OCI-LY3 (cell line): ENCODE measurements around the gene ROBO1.

Source experiments
- H2AFZ ChIP-seq: fragments of 200-600, 300-600 bp; shearing (Covaris generic); 2 replicates; pipeline ENCODE4 v1.6.0; 2014; ENCODE audit warnings: antibody characterized with exemption, low read depth, low read length
- H3K27ac ChIP-seq: fragments of 200-600, 300-600 bp; sonication (generic); 2 replicates; pipeline ENCODE4 v1.5.1; 2014; ENCODE audit warnings: mild to moderate bottlenecking, low read length, moderate library complexity, mixed read lengths
- H3K27me3 ChIP-seq: fragments of 200-600, 300-600 bp; sonication (generic); 2 replicates; pipeline ENCODE4 v1.6.1; 2014; ENCODE audit warnings: low read depth, low read length, mixed read lengths
- H3K36me3 ChIP-seq: fragments of 200-600, 300-600 bp; sonication (generic); replicated peaks from 2 replicates; pipeline ENCODE3; 2014; ENCODE audit warnings: low read depth, low read length, mixed read lengths
- H3K4me1 ChIP-seq: fragments of 300-600, 200-600 bp; sonication (generic); 2 replicates; pipeline ENCODE4 v1.6.1; 2014; ENCODE audit warnings: low read length, mixed read lengths
- H3K4me2 ChIP-seq: fragments of 200-600, 300-600 bp; sonication (generic); 2 replicates; pipeline ENCODE4 v1.6.1; 2014; ENCODE audit warnings: low read length, mixed read lengths
- H3K4me3 ChIP-seq: fragments of 300-600, 200-600 bp; sonication (generic); 2 replicates; pipeline ENCODE4 v1.5.1; 2014; ENCODE audit warnings: antibody characterized with exemption, mild to moderate bottlenecking, low read length, moderate library complexity
- H3K79me2 ChIP-seq: fragments of 300-600, 200-600 bp; shearing (Covaris generic); 2 replicates; pipeline ENCODE4 v1.6.1; 2014; ENCODE audit warnings: mild to moderate bottlenecking, low read length, mixed read lengths
- H3K9ac ChIP-seq: fragments of 300-600, 200-600 bp; shearing (Covaris generic); 2 replicates; pipeline ENCODE4 v1.6.0; 2014; ENCODE audit warnings: mild to moderate bottlenecking, low read length, moderate library complexity
- H3K9me3 ChIP-seq: fragments of 200-600, 300-600 bp; shearing (Covaris generic); 2 replicates; pipeline ENCODE4 v1.6.1; 2014; ENCODE audit warnings: low read length, mixed read lengths; ENCODE audit not compliant: insufficient read depth
- H4K20me1 ChIP-seq: fragments of 200-600, 300-600 bp; sonication (generic); 2 replicates; pipeline ENCODE4 v1.6.1; 2016; ENCODE audit warnings: low read length, mixed read lengths; ENCODE audit not compliant: insufficient read depth
- EZH2phosphoT487 ChIP-seq: fragments of 200-600 bp; shearing (Covaris generic); IDR thresholded peaks from 2 replicates; pipeline ENCODE4 v1.6.1; 2018; ENCODE audit warnings: antibody characterized with exemption, mixed run types, low read depth
- TF ChIP-seq, protein P1 (sequence below): fragments of 200-600, 300-600 bp; sonication (generic); IDR thresholded peaks from 2 replicates; pipeline ENCODE4 v1.5.1; 2014; ENCODE audit warnings: antibody characterized with exemption, low read length, low read depth

The ROBO1 gene

DNA sequence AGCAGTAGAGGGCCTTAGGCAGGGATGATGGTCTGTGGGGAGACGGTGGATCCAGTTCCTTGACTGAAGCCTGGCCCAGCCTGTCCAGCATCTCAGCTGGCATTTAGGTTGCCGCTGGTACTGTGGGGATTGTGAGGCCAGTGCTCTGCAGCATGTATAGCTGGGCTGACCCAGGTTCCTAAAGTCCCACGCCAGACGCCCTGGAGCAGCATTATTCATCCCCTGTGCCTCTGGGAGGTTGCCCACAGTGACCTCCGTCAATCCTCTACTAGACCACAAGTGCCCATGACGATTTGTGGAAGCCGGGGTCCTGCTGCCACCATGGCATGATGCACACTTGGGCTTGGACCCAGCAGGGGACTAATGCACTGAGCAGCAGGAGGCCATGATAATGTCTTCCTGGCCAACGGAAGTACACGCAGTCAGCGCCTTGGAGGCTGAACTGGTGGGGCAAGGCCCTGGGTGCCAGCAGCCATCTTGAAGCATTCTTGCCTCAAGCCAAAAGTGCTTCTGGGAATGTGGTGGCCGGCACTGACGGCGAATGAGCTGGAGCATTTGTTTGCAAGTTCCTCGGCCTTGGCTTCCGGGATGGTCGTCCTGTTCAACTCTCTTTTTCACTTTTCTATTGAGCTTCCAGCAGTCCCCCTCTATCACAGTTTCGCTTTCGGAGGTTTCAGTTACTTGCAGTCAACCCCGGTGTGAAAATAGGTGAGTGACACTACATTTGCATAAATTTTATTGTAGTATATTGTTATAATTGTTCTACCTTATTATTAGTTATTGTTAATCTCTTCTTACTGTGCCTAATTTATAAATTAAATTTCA lies 949.4 kb downstream of the ROBO1 start:
- no peak overlapping the region for H3K4me2 ChIP-seq
- H3K4me3 ChIP-seq = no peak overlapping the region
- TF ChIP-seq EZH2phosphoT487 = no peak
- TF ChIP-seq, protein P1, sequence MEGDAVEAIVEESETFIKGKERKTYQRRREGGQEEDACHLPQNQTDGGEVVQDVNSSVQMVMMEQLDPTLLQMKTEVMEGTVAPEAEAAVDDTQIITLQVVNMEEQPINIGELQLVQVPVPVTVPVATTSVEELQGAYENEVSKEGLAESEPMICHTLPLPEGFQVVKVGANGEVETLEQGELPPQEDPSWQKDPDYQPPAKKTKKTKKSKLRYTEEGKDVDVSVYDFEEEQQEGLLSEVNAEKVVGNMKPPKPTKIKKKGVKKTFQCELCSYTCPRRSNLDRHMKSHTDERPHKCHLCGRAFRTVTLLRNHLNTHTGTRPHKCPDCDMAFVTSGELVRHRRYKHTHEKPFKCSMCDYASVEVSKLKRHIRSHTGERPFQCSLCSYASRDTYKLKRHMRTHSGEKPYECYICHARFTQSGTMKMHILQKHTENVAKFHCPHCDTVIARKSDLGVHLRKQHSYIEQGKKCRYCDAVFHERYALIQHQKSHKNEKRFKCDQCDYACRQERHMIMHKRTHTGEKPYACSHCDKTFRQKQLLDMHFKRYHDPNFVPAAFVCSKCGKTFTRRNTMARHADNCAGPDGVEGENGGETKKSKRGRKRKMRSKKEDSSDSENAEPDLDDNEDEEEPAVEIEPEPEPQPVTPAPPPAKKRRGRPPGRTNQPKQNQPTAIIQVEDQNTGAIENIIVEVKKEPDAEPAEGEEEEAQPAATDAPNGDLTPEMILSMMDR = no peak
- H3K4me1 ChIP-seq = no peaks in the 10 kb centered on the region
- no peaks in the 10 kb centered on the region for H3K79me2 ChIP-seq
- H3K36me3 ChIP-seq = no peaks in the 10 kb centered on the region
- H3K9ac ChIP-seq = no peak overlapping the region
- no peak overlapping the region for H2AFZ ChIP-seq
- no peaks in the 10 kb centered on the region for H3K27me3 ChIP-seq
- H4K20me1 ChIP-seq = no peaks in the 10 kb centered on the region
- no peaks in the 10 kb centered on the region for H3K9me3 ChIP-seq
- no peak overlapping the region for H3K27ac ChIP-seq

DNA sequence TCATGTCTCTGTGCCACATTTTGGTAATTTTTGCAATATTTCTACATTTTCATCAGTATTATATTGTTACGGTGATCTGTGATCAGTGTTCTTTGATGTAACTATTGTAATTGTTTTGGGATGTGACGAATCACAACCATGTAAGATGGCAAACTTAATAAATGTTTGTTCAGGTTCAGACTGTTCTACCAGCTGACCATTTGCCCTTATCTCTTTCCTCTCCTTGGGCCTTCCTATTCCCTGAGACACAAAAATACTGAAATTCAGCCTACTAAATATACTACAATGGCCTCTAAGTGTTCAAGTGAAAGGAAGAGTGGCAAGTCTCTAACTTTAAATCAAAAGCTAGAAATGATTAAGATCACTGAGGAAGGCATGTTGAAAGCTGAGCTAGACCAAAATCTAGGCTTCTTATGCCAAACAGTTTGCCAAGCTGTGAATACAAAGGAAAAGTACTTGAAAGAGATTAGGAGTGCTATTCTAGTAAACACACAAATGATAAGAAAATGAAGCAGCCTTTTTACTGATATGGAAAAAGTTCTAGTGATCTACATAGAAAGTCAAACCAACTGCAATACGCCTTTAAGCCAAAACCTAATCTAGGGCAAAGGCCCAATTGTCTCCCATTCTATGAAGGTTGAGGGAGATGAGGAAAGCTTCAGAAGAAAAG lies 952.8 kb downstream of the ROBO1 start:
- H3K27ac ChIP-seq = no peak overlapping the region
- TF ChIP-seq, protein P1 = no peak
- TF ChIP-seq EZH2phosphoT487 = no peak
- no peak overlapping the region for H3K4me2 ChIP-seq
- no peaks in the 10 kb centered on the region for H3K4me1 ChIP-seq
- H3K27me3 ChIP-seq = no peaks in the 10 kb centered on the region
- H3K79me2 ChIP-seq = no peaks in the 10 kb centered on the region
- H4K20me1 ChIP-seq = no peaks in the 10 kb centered on the region
- H3K36me3 ChIP-seq = no peaks in the 10 kb centered on the region
- H3K9me3 ChIP-seq = no peaks in the 10 kb centered on the region
- H2AFZ ChIP-seq = no peak overlapping the region
- H3K9ac ChIP-seq = no peak overlapping the region
- no peak overlapping the region for H3K4me3 ChIP-seq

DNA sequence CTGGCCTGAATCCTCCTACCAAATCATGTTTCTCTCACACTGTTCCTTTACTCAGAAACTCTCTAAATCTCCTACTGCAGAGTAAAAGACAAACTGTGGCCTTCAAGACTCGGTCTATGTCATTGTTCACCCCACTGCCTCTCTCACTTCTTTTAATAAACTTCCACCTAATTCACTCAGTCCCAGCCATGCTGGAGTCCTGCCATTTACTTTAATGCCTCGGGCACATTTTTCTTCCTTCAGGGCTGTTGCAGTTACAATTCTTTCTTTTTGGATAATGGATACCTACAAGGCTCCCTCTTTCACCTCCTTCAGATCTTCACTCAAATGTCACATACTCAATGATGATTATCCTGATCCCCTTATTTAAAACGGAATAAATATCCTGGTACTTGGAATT lies 955.6 kb downstream of the ROBO1 start:
- H3K36me3 ChIP-seq = no peaks in the 10 kb centered on the region
- H3K9me3 ChIP-seq = no peaks in the 10 kb centered on the region
- no peak overlapping the region for H2AFZ ChIP-seq
- no peak overlapping the region for H3K4me3 ChIP-seq
- no peaks in the 10 kb centered on the region for H4K20me1 ChIP-seq
- H3K79me2 ChIP-seq = no peaks in the 10 kb centered on the region
- H3K9ac ChIP-seq = no peak overlapping the region
- H3K27me3 ChIP-seq = no peaks in the 10 kb centered on the region
- H3K4me2 ChIP-seq = no peak overlapping the region
- no peak overlapping the region for H3K27ac ChIP-seq
- no peaks in the 10 kb centered on the region for H3K4me1 ChIP-seq
- no peak for TF ChIP-seq EZH2phosphoT487
- TF ChIP-seq, protein P1 = no peak

DNA sequence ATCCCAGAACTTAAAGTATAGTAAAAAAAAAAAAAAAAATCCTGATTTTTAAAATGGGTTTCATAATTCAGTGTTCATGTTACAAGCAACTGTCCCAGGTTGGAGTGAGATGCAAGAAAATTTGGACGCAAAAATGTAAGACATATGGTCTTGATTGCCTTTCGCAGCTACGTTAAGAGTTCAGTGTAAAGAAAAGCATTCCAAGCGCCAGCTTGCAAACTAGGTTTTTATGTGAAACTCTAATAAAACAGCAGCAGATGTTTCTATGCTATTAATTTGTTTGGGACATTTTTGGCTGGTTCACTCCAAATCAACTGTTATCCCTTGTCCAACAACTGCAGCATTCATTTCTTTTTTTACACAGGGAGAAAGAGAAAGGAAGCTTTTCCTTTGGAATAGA lies 957.8 kb downstream of the ROBO1 start:
- no peaks in the 10 kb centered on the region for H3K27me3 ChIP-seq
- TF ChIP-seq, protein P1 = no peak
- TF ChIP-seq EZH2phosphoT487 = no peak
- H3K27ac ChIP-seq = no peak overlapping the region
- no peak overlapping the region for H2AFZ ChIP-seq
- no peaks in the 10 kb centered on the region for H4K20me1 ChIP-seq
- no peak overlapping the region for H3K9ac ChIP-seq
- no peaks in the 10 kb centered on the region for H3K36me3 ChIP-seq
- no peaks in the 10 kb centered on the region for H3K79me2 ChIP-seq
- H3K4me1 ChIP-seq = no peaks in the 10 kb centered on the region
- H3K4me2 ChIP-seq = no peak overlapping the region
- no peaks in the 10 kb centered on the region for H3K9me3 ChIP-seq
- no peak overlapping the region for H3K4me3 ChIP-seq
